HG03432 (cell line): ENCODE measurements around the gene NKX1-2.
"Not testable (repeated sequence)": the region's sequence is repeated elsewhere in the genome, so short reads cannot be mapped to it uniquely, and the experiment has no call there.

Experiments used
- ATAC-seq: cut with Tn5 transposase; IDR thresholded peaks from one replicate; pipeline ENCODE4 v1.9.1; 2021; ENCODE audit warnings: mild to moderate bottlenecking, moderate library complexity; ENCODE audit not compliant: unreplicated experiment

NKX1-2 gene

GRCh38 chr10:124453960-124454610 lies 4.2 kb upstream of the NKX1-2 start:
- no peak for ATAC-seq

- ATAC-seq = no peak
Measured at GRCh38 chr10:124451276-124451675, 1.4 kb upstream of the NKX1-2 start.

GRCh38 chr10:124450783-124451057 lies 885 bp upstream of the NKX1-2 start:
- no peak for ATAC-seq

GRCh38 chr10:124449170-124450011 lies 444 bp downstream of the NKX1-2 start:
- ATAC-seq = no peak

- ATAC-seq = no peak
Measured at GRCh38 chr10:124448696-124449169, 1.1 kb downstream of the NKX1-2 start.

GRCh38 chr10:124447751-124448466 lies 1.9 kb downstream of the NKX1-2 start:
- ATAC-seq = no peak

- no peak for ATAC-seq
Measured at GRCh38 chr10:124446830-124447750, 2.7 kb downstream of the NKX1-2 start.

GRCh38 chr10:124441694-124442093 lies 8.1 kb downstream of the NKX1-2 start:
- ATAC-seq = not testable (repeated sequence)

- peak; percentile 92 for ATAC-seq
Measured at GRCh38 chr10:124436191-124436638, 13.6 kb downstream of the NKX1-2 start.

- ATAC-seq = not testable (repeated sequence)
Measured at GRCh38 chr10:124435683-124436082, 14.2 kb downstream of the NKX1-2 start.

GRCh38 chr10:124433461-124433860 lies 16.4 kb downstream of the NKX1-2 start:
- no peak for ATAC-seq

- no peak for ATAC-seq
Measured at GRCh38 chr10:124430077-124430476, 19.8 kb downstream of the NKX1-2 start.

- no peak for ATAC-seq
Measured at GRCh38 chr10:124429576-124429975, 20.3 kb downstream of the NKX1-2 start.

- no peak for ATAC-seq
Measured at GRCh38 chr10:124428207-124428777, 21.5 kb downstream of the NKX1-2 start.

- ATAC-seq = no peak
Measured at GRCh38 chr10:124425227-124425962, 24.4 kb downstream of the NKX1-2 start.

GRCh38 chr10:124423813-124424212 lies 26.0 kb downstream of the NKX1-2 start:
- ATAC-seq = no peak

GRCh38 chr10:124422742-124423141 lies 27.1 kb downstream of the NKX1-2 start:
- ATAC-seq = no peak

GRCh38 chr10:124420254-124420653 lies 29.6 kb downstream of the NKX1-2 start:
- no peak for ATAC-seq

- ATAC-seq = no peak
Measured at GRCh38 chr10:124419635-124420034, 30.2 kb downstream of the NKX1-2 start.
